HL-60 (cell line): ENCODE results near the gene PCIF1.

Source experiments
- DNase-seq, 2 experiments: peaks; one replicate each; pipeline ENCODE4 v3.0.0-alpha.2; 2010 to 2020; ENCODE audit warnings: low read depth in 1 of 2, low spot score in 1 of 2
- H3K27ac ChIP-seq: fragments of 250-450 bp; sonication (Bioruptor Pico); replicated peaks from 2 replicates; pipeline ENCODE4 v1.5.1; 2020; ENCODE audit warnings: mild to moderate bottlenecking, moderate library complexity
- H3K27me3 ChIP-seq: fragments of 250-450 bp; sonication (Bioruptor Pico); 2 replicates; pipeline ENCODE4 v1.5.1; 2021; ENCODE audit warnings: mild to moderate bottlenecking, moderate library complexity; ENCODE audit not compliant: insufficient read depth, poor library complexity, severe bottlenecking
- H3K4me3 ChIP-seq: replicated peaks from 2 replicates; pipeline ENCODE4 v1.5.1; 2011; ENCODE audit warnings: mild to moderate bottlenecking, control low read depth, low read length; ENCODE audit not compliant: insufficient read depth
- GABPA ChIP-seq: IDR thresholded peaks from 2 replicates; pipeline ENCODE4 v1.6.1; 2012; ENCODE audit warnings: low read depth
- POLR2AphosphoS5 ChIP-seq: IDR thresholded peaks from 2 replicates; pipeline ENCODE4 v1.6.1; 2012; ENCODE audit warnings: low read depth
- SPI1 ChIP-seq: IDR thresholded peaks from 2 replicates; pipeline ENCODE4 v1.6.1; 2012; ENCODE audit warnings: low read depth, mild to moderate bottlenecking, borderline replicate concordance
- TF ChIP-seq, protein P1 (sequence below): IDR thresholded peaks from 2 replicates; pipeline ENCODE4 v1.6.1; 2012; ENCODE audit warnings: low read depth; ENCODE audit not compliant: insufficient replicate concordance
- TF ChIP-seq, protein P2 (sequence below): IDR thresholded peaks from one replicate; pipeline ENCODE4 v1.5.1; 2011; ENCODE audit warnings: low read length, control low read depth, inconsistent platforms; ENCODE audit not compliant: insufficient read depth

The PCIF1 gene

DNA sequence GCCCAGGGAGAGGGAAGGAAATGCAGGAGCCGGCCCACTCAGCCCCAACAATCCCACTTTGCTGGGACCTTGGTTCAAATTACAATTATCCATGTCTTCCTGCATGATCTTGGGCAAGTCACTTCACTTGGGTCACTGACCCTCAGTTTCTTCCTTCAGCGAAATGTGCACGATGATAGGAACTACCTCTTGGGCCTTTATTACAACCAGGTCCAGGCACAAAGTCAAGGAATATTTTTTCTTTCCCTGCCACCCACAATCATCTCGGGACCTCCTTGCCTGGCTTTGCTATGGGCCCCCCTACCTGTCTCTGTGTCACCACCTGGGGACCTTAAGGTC, 22.2 kb upstream of the PCIF1 start:
- H3K27me3 ChIP-seq = no peaks in the 10 kb centered on the region
- no peak overlapping the region for H3K4me3 ChIP-seq
- TF ChIP-seq, protein P1, sequence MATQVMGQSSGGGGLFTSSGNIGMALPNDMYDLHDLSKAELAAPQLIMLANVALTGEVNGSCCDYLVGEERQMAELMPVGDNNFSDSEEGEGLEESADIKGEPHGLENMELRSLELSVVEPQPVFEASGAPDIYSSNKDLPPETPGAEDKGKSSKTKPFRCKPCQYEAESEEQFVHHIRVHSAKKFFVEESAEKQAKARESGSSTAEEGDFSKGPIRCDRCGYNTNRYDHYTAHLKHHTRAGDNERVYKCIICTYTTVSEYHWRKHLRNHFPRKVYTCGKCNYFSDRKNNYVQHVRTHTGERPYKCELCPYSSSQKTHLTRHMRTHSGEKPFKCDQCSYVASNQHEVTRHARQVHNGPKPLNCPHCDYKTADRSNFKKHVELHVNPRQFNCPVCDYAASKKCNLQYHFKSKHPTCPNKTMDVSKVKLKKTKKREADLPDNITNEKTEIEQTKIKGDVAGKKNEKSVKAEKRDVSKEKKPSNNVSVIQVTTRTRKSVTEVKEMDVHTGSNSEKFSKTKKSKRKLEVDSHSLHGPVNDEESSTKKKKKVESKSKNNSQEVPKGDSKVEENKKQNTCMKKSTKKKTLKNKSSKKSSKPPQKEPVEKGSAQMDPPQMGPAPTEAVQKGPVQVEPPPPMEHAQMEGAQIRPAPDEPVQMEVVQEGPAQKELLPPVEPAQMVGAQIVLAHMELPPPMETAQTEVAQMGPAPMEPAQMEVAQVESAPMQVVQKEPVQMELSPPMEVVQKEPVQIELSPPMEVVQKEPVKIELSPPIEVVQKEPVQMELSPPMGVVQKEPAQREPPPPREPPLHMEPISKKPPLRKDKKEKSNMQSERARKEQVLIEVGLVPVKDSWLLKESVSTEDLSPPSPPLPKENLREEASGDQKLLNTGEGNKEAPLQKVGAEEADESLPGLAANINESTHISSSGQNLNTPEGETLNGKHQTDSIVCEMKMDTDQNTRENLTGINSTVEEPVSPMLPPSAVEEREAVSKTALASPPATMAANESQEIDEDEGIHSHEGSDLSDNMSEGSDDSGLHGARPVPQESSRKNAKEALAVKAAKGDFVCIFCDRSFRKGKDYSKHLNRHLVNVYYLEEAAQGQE = no peak
- TF ChIP-seq GABPA = no peak
- TF ChIP-seq SPI1 = no peak
- TF ChIP-seq, protein P2, sequence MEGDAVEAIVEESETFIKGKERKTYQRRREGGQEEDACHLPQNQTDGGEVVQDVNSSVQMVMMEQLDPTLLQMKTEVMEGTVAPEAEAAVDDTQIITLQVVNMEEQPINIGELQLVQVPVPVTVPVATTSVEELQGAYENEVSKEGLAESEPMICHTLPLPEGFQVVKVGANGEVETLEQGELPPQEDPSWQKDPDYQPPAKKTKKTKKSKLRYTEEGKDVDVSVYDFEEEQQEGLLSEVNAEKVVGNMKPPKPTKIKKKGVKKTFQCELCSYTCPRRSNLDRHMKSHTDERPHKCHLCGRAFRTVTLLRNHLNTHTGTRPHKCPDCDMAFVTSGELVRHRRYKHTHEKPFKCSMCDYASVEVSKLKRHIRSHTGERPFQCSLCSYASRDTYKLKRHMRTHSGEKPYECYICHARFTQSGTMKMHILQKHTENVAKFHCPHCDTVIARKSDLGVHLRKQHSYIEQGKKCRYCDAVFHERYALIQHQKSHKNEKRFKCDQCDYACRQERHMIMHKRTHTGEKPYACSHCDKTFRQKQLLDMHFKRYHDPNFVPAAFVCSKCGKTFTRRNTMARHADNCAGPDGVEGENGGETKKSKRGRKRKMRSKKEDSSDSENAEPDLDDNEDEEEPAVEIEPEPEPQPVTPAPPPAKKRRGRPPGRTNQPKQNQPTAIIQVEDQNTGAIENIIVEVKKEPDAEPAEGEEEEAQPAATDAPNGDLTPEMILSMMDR = no peak
- no peak for TF ChIP-seq POLR2AphosphoS5
- no peak overlapping the region for H3K27ac ChIP-seq
- no peak for DNase-seq

DNA sequence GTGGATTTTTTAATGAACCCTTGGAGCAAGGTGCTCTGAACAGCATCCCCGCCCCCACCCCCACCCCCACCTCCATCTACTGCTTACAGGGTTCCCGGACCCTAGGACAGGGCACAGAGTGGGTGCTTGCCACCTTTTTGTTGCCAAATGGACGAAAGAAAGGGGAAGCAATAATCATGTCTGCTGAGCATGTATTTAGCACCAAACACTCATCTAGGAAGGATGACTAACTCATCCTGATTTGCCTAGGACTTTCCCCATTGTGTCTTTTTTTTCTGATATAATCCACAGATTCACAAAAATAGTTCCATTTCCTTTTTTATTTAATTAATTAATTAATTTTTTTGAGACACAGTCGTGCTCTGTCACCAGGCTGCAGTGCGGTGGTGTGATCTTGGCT, 21.4 kb upstream of the PCIF1 start:
- no peak for DNase-seq
- TF ChIP-seq SPI1 (no peak), GABPA (no peak), POLR2AphosphoS5 (no peak)
- TF ChIP-seq, protein P1 = no peak
- TF ChIP-seq, protein P2 = no peak

DNA sequence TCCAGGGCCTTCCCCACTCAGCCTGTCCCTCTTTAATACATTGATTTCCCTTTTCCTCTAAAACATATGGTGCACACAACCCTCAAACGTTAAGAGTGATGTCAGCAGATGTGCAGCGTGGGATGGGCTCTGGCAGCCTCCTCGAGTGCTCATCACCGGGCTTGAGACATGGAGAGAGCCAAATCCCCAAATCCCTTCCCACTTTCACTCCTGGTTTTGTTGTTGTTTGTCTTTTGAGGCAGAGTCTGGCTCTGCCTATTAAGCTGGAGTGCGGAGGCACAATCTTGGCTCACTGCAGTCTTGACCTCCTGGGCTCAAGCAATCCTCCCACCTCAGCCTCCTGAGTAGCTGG, 16.7 kb upstream of the PCIF1 start:
- H3K4me3 ChIP-seq = no peak overlapping the region
- H3K27me3 ChIP-seq = no peaks in the 10 kb centered on the region
- no peak overlapping the region for H3K27ac ChIP-seq
- no peak for DNase-seq
- TF ChIP-seq SPI1 (no peak), GABPA (no peak), POLR2AphosphoS5 (no peak)
- TF ChIP-seq, protein P2 = no peak
- TF ChIP-seq, protein P1 = no peak

More for the DNA sequence above, 21.4 kb upstream of the PCIF1 start:
- Histone ChIP-seq H3K27ac (no peak overlapping the region), H3K27me3 (no peaks in the 10 kb centered on the region), H3K4me3 (no peak overlapping the region)
